COR-L47 (cell line): ENCODE data around the gene YIPF1.
A peak's percentile ranks its signal among the peaks of the same experiment; 100 is the strongest.
"Not testable (repeated sequence)": the region's sequence is repeated elsewhere in the genome, so short reads cannot be mapped to it uniquely, and the experiment has no call there.

Source experiments
- DNase-seq: peaks from one replicate; lab custom pipeline; 2025; lab: John Stamatoyannopoulos, UW

Gene YIPF1

GRCh38 chr1:53894644-53895043, 5.0 kb upstream of the YIPF1 start:
- no peak for DNase-seq

DNA sequence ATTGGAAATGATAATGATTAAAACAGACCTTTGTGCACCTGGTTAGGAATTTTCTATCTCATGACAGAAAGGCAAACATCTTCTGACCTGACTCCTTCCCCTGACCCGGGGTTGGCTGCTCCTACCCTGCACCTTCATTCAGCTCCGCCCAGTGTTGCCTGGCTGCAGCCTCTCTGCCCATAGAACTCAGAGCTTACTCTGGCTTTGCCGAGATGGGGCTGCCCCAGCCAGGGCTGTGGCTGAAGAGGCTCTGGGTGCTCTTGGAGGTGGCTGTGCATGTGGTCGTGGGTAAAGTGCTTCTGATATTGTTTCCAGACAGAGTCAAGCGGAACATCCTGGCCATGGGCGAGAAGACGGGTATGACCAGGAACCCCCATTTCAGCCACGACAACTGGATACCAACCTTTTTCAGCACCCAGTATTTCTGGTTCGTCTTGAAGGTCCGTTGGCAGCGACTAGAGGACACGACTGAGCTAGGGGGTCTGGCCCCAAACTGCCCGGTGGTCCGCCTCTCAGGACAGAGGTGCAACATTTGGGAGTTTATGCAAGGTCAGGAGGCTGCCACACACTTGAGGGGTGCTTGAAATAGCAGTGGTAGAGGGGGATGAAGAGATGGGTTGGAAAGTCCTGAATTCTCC, 4.5 kb upstream of the YIPF1 start, which contains the start of gene DIO1:
Gene DIO1, plus strand, starts transcription at position 189 of the 638 bp plus-strand sequence. Its CDS starts 24 bp downstream, at position 213.
- no peak for DNase-seq

GRCh38 chr1:53892911-53893310, 3.3 kb upstream of the YIPF1 start:
- no peak for DNase-seq

- no peak for DNase-seq
These were observed 2.1 kb upstream of the YIPF1 start for GRCh38 chr1:53891678-53892077.

DNA sequence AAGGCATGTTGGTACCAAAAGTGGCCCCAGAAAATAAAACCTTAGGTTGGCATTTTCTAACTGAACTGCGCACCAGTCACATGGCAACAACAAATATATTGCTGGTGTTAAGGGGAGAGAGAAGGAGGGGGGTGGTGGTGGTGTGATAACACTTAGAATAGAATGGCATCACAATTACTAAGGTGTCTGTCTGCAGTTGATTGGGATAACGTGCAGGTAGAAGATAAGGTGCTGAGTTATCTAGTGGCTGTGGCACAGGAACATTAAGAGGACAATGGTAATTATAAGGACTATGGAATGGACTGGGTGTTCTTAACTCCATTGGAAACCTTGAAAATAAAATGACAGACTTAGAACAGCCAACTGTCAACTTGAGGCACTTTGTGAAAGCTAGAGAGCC, 1.4 kb upstream of the YIPF1 start:
- no peak for DNase-seq

DNA sequence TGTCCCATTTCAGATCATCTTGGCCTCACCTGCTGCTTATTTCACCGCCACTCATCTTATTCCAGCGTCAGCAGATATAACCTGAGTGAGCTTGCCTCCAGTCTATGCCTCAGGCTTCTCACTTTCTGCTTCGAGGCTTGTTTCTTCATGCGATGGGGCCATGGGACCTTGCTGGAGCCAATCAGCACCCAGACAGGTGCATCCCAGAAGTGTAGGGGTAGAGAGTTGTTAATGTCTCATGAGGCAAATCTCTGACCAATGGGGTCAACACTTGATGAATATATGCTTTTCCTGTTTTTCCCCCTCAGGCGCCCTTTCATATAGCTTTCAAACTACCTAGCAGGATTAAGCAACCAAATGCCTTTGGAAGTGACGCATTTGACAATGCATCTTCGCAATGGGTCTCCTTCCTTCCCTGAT, 935 bp upstream of the YIPF1 start:
- DNase-seq: no peak

GRCh38 chr1:53888681-53889080, 916 bp downstream of the YIPF1 start:
- no peak for DNase-seq

- not testable (repeated sequence) for DNase-seq
These were observed 6.0 kb downstream of the YIPF1 start for GRCh38 chr1:53883600-53883999.

GRCh38 chr1:53881853-53882252, 7.7 kb downstream of the YIPF1 start:
- DNase-seq: not testable (repeated sequence)

GRCh38 chr1:53878492-53879105, 11.0 kb downstream of the YIPF1 start:
- DNase-seq: peak; percentile 63

GRCh38 chr1:53875150-53875549, 14.4 kb downstream of the YIPF1 start:
- not testable (repeated sequence) for DNase-seq

DNA sequence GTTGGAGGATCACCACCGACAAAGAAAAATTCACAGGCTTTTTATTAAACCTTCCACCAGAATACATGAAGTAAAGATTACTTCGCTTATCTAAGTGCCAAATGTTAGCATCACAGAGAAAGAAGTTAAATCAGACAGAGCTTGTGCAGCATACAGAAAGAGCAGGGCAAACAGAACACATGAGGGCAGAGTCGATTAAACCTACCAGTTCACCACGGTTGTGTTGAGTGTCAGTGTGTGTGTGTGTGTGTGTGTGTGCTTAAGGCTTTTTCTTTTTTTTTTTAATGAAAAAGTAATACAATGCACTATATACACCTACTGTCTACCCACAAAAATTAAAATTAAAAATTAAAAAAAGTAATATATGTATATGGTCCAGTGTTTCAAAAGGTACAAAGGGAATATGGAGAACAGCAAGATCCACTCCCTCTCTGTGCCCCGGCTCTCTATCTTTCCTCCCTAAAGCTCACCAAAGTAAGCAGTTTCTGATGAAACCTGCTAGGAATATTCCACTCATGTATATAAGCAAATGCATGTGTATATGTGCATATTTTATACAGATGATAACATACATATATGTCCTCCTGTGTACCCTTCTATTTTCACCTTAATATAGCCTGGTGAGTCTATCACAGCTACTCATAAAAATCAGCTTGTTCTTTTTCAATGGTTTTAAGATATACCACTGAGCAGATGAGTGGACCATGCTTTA, 17.7 kb downstream of the YIPF1 start:
- DNase-seq: no peak

GRCh38 chr1:53871221-53871620, 18.4 kb downstream of the YIPF1 start:
- no peak for DNase-seq

DNA sequence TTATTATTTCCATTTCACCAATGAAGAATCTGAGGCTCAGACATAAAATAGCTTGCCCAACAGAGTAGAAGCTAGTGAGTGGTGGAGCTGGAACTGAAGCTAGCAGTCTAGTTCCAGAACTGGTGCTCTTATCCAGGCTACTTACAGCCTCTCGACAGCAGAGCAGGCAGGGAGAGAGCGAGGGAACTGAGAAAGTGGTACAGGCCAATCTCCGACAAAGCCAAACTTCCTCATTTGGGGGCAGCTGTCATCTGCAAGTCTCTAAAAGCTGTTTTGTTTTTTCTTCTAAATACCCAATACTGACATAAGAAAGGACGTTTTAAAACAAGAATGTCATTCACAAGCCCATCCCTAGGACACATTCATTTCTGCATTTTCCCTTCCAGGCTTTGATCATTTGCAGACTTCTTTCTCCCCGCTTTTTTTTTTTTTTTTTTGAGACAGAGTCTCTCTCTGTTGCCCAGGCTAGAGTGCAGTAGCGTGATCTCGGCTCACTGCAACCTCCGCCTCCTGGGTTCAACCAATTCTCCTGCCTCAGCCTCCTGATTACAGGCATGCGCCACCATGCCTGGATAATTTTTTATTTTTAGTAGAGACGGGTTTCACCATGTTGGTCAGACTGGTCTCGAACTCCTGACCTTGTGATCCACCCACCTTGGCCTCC, 20.0 kb downstream of the YIPF1 start:
- no peak for DNase-seq

- no peak for DNase-seq
These were observed 21.0 kb downstream of the YIPF1 start for GRCh38 chr1:53868565-53868964.

DNA sequence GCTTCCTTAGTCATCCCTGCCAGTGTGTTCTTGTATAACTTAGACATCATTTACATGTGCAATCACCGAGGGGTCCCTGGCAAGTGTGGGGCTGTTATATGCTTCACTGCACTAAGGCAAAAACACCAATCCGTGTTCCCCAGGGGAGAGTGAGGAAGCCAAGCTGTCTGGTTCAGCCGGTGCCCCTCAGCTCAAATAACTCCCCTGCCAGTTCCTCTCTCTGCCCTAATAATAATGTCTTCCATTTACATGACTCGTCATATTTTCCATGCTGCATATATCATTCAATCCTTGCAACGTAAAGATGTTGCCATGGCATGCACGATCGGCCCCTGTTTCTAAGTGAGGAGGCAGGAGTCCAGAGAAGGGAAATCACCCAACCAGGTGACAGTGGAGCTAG, 27.1 kb downstream of the YIPF1 start:
- no peak for DNase-seq

GRCh38 chr1:53860967-53861411, 28.6 kb downstream of the YIPF1 start:
- peak; percentile 55 for DNase-seq

GRCh38 chr1:53851571-53852285, 37.9 kb downstream of the YIPF1 start:
- no peak for DNase-seq

DNA sequence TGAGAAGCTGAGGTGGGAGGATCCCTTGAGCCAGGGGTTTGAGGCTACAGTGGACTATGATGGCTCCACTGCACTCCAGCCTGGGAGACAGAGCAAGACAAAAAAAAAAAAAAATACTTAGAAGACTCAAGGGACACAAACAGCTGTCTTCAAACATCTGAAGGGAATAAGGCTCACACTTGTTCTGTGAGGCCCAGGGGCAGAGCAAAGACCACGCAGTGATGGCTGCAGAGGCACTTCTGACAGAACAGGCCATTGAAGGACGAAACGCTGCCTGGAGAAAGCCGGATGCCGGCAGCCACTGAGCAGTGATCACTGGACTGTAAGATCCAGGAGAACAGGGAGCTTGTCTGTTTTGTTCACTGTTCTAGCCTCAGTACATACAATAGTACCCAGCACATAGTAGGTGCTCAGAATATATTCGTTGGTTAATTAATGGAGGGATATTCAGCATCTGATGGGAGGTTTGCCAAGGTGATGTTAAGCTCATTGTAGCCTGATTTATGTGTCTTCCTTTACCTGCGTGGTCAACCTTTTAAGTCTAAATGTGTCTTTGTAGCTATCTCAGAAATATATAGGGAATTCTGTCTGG, 39.4 kb downstream of the YIPF1 start:
- DNase-seq: no peak

DNA sequence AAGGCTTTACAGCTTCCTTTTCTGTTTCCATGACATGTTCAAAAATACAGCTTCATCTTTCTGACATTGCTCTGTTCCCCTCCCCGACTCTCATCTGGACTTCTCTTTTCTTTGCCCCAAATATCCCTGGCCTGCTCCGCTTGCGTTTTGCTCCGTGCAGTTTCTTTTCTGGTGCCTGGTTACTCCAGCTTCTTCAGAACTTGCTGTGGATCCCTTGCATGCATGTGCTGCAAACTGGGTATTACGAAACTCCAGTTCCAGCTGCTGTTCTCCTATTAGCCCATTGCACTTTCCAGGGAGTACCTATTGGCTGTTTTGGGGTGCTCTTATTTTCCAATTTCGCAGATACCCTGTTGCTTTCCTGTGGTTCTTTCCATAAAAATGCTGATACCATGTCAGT, 41.6 kb downstream of the YIPF1 start:
- no peak for DNase-seq

GRCh38 chr1:53842347-53842746, 47.2 kb downstream of the YIPF1 start:
- no peak for DNase-seq

DNA sequence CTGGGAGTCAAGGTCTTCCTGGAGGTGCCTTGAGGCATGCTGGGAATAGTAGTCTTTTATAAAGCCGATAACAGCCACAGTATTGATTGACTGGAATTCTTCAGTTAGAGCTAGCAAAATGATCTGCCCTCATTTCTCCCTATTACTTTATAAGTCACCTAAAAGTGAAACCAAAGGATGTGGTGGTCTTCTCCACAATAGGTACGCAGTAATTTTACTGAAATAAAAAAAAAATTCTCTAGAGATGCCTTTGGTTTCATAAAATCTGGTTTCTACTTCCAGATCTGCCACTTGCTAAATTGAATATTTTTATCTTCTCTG, 51.0 kb downstream of the YIPF1 start:
- DNase-seq: no peak
